HG03103 (cell line): ENCODE data around the gene RABGGTA.
A peak's percentile ranks its signal among the peaks of the same experiment; 100 is the strongest.

ENCODE experiments used
- ATAC-seq: cut with Tn5 transposase; IDR thresholded peaks from one replicate; pipeline ENCODE4 v1.9.1; 2021; ENCODE audit warnings: low read depth; ENCODE audit not compliant: unreplicated experiment

Gene RABGGTA, protein sequence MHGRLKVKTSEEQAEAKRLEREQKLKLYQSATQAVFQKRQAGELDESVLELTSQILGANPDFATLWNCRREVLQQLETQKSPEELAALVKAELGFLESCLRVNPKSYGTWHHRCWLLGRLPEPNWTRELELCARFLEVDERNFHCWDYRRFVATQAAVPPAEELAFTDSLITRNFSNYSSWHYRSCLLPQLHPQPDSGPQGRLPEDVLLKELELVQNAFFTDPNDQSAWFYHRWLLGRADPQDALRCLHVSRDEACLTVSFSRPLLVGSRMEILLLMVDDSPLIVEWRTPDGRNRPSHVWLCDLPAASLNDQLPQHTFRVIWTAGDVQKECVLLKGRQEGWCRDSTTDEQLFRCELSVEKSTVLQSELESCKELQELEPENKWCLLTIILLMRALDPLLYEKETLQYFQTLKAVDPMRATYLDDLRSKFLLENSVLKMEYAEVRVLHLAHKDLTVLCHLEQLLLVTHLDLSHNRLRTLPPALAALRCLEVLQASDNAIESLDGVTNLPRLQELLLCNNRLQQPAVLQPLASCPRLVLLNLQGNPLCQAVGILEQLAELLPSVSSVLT

GRCh38 chr14:24271134-24271833 lies at the start of gene RABGGTA:
Gene RABGGTA, minus strand, starts transcription at chr14:24271597. Its CDS starts 482 bp downstream, at chr14:24271115.
- ATAC-seq = peak; percentile 79

DNA sequence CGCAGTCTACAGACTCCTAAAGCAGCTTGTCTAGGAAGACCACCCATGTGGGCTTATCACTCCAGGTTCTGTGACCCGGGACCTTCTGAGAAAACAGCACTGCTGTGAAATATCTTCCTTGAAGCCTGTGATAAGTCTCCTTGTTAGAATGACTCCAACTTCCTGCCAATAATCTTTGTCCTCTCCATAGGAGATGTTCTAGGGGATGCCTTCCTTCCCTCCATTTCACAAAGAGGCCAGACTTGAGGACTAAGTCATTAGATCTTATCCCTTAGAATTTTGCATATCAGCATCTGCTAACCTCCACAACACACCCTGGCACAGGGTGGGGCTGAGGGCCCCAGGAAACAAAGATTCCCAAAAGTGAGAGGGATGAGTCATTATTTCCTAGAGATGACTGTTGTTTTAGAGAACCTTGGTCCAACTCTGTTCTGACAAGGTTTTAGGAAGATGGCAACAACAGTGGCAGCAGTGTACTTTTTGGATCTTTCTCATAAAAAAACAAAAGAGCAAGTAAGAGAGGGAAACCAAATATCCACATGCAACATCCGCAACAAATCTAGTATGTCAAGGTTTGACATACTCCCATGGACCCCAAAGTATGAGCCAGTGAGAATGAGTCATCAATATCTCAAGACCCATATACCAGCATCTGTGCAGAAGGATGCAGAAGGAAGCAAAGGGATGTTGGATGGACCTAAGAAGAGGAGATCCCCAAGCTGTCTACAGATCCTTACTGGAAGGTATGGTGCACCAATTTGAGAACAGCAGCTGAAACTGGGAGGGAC lies 45.9 kb upstream of the RABGGTA start:
- no peak for ATAC-seq

- ATAC-seq = no peak
These were observed 45.2 kb upstream of the RABGGTA start for GRCh38 chr14:24316597-24316950.

GRCh38 chr14:24315807-24316596 lies 44.6 kb upstream of the RABGGTA start:
- no peak for ATAC-seq

DNA sequence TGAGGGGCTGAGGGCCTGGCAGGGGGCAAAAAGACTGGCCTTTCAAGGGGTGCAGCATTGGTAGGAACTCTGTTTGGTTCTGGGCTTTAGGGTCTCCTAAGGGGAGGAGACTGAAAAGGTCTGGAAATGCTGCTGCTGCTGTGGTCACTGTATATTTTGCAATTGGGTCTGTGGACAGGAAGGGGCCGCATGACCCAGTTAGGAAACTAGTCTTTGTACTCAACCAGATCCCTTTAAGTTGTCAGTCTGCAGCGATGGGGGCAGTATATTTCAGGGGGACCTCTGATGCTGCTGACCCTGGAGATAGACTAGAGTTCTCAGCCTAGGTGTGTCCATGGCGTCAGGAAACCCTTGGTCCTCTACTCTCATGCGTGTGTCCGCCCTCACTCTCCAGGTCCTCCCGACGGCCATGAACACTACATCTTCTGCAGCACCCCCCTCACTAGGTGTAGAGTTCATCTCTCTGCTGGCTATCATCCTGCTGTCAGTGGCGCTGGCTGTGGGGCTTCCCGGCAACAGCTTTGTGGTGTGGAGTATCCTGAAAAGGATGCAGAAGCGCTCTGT lies 43.9 kb upstream of the RABGGTA start:
- ATAC-seq = no peak

GRCh38 chr14:24314377-24315193 lies 43.2 kb upstream of the RABGGTA start:
- no peak for ATAC-seq

GRCh38 chr14:24313913-24314312 lies 42.5 kb upstream of the RABGGTA start:
- no peak for ATAC-seq

DNA sequence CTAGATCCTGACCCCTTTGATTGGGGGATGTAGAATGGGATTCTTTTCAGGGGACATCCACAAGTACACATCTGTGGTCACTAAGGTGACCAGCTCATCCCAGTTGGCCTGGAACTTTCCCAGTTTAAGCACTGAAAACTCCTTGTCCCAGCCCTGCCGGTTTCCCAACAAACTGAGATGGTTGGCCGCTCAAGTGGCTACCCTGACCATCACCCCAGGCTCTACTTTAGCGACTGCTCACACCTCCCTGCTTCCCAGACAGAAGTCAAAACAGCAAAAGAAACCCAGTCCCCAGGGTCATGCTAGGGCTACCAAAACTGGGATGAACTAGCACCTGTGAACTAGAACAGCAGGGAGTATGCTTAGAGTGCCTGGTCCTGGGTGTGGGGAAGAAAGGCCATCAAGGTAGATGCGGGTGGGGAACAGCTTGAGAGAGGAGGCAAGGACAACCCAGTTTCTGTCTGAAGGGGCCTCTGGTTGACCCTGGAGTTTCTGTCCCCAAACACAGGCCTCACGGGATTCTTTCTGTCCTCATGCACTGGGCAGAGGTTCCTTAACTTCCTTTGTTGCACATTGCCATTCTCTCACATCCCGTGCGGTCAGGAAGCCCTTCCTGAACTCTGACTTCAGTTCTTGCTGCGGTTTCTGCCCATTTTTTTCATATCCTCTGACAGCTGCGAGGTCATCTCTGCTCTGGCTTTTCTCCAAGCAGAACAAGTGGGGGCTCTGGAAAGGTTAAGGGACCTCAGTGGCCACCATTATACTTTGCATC lies 41.5 kb upstream of the RABGGTA start:
- ATAC-seq = no peak

DNA sequence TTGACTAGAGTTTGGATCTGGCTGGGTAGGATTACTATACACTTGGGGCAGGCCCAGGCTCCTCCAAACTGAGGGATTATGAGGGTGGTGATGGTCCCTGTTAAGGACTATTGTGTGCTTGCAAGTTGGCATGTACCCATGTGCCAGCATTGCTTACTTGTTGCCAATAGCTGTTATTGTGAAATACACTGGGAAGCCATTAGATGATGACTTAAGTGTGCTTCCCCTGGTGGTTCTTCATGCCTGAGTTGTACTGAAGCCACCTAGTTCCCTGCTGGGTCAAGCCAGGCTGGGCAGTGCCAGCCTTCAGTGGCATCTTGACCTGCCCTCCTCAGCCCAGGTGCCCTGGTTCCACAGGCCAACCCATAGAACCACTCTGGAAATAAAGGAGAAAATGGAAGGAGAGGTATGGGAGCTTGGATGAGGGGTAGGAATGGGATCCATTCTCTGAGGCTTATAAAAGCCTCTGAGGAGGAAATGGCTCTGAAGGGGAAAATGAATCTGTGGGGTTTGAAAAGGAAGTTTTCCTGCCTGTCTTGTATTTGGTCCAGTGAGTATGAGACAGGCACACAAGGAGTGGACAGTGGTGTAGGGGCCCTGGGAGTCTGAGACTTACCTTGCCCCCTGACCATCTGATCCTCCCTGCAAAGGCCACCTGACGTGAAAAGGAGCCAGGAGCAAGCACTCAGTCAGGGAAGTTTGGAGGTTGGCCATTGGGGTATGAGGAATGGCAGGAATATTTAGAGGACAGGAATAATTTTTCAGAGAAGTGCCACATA lies 40.6 kb upstream of the RABGGTA start:
- no peak for ATAC-seq

- ATAC-seq = peak; percentile 59
These were observed 39.5 kb upstream of the RABGGTA start, which contains the start of gene LTB4R for GRCh38 chr14:24310646-24311604. Gene LTB4R, plus strand, starts transcription at chr14:24311502. Its CDS starts 4,150 bp downstream, at chr14:24315652.

DNA sequence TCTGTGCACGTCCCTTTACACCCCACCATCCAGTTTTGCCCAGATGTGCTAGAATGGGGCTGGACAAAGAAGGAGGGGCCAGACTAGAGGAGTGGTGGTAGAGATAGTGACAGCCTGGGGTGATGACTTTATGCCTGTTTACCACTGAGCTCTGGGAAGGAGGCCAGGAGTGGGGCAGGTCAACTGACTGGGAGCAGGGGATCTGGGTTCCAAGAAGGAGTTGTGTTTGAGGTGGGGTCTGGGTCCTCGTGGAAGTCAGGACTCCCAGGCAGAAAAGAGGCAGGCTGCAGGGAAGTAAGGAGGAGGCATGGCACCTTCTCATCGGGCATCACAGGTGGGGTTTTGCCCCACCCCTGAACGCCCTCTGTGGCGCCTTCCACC lies 38.9 kb upstream of the RABGGTA start:
- no peak for ATAC-seq

GRCh38 chr14:24309538-24310264 lies 38.3 kb upstream of the RABGGTA start, which contains the start of gene LTB4R2:
Gene LTB4R2, plus strand, starts transcription at chr14:24310140. Its CDS starts 525 bp downstream, at chr14:24310665.
- no peak for ATAC-seq

DNA sequence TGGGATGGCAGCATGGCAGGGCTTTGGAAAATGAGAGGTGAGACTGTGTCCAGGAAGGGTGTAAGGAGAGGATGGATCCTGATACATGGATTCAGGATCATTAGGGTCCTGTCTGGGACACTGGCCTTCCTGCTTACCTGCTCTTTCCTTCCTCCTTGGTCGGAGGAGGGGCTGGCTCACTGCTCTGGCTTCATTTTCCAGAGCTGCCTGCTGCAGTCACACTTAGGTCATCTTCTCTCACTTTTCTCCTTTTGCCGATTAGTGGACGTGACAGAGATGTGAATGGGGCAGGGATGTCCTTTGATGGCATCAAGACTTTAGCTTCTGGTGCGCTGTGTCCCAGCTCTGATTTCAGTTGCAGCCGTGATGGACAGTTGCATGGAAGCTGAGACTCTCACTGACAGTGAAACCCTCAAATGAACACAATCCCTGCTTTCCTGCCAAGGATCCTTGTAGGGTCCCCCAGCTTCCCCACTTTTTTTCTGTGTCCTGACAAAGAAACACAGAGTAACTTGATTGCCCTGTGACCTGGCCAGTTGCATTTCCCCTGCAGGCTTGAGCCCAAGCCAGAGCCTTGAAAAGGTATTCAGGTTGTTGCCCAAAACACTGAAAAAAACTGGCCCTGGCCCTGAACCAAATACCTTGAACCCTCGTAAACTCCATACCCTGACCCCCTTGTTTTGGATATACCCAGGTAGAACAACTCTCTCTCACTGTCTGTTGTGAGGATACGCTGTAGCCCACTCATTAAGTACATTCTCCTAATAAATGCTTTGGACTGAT lies 37.1 kb upstream of the RABGGTA start:
- ATAC-seq = no peak

DNA sequence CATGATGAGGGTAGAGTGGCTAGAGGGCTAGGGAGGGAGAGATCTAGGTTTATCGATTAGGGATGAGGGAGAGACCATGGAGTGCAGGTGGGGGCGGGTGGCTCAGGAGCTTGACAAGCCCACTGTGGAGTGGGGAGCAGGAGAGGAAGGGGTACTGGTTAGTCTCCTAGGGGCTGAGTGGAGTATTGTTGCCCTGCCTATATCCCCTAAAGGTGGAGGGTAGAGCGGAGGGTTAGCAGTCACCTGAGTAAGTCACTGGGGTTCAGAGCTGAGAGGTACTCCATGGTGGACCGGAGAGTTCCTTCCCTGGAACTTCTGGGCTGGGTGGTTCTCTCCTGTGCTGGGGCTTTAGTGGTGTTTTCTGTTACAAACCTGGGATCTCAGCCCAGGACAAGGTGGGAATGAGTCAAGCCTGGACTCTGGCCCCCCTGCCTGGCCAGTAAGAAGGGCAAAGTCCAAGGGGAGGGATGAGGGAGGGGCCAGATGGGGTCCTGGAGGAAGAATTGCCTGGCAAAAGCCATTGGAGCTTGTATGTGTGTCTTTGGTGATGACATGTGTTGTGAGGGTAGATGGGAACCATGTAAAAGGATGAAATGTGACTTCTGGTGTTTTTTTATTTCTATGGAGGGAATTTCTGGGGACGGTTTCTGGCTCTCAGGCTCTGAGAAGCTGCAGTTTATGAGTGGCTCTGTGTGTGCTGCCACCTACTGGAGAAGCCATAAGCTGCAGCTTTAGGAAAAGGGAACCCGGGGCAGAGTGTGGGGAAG lies 36.4 kb upstream of the RABGGTA start, which contains the start of gene CIDEB:
Gene CIDEB (minus strand): TSS at position 403 of the 767 bp plus-strand sequence. CDS start 119 bp downstream, at position 284.
- ATAC-seq = no peak
